GM23338 (cell line): ENCODE results near the gene ABI1. TPM values are rescaled to one million over a fixed set of nuclear protein-coding genes. Genes with fewer than 3 reads are reported as not detected.

Source experiments
- ATAC-seq: fragments of 200-7000 bp; cut with Tn5 transposase; 3 replicates; pipeline ENCODE4 v1.9.1; 2020
- DNase-seq: peaks from one replicate; pipeline ENCODE4 v3.0.0-alpha.2; 2015; ENCODE audit warnings: low spot score
- H2AFZ ChIP-seq: fragments of 200-600 bp; sonication (generic); 2 replicates; pipeline ENCODE4 v1.8.0; 2016; ENCODE audit warnings: antibody characterized with exemption, mild to moderate bottlenecking, moderate library complexity
- H3F3A ChIP-seq: fragments of 200-600 bp; sonication (generic); replicated peaks from 2 replicates; pipeline ENCODE4 v1.8.0; 2017; ENCODE audit warnings: antibody characterized with exemption, mixed run types, low read depth
- H3K27ac ChIP-seq: fragments of 200-600 bp; sonication (generic); 2 replicates; pipeline ENCODE4 v1.6.1; 2016; ENCODE audit warnings: low read depth
- H3K27me3 ChIP-seq: fragments of 200-600 bp; sonication (generic); 2 replicates; pipeline ENCODE4 v1.8.0; 2016; ENCODE audit warnings: mild to moderate bottlenecking, mixed run types, moderate library complexity; ENCODE audit not compliant: insufficient read depth
- H3K36me3 ChIP-seq: fragments of 200-600 bp; sonication (generic); 2 replicates; pipeline ENCODE4 v1.8.0; 2016; ENCODE audit warnings: mild to moderate bottlenecking; ENCODE audit not compliant: insufficient read depth
- H3K4me1 ChIP-seq: fragments of 200-600 bp; sonication (generic); 2 replicates; pipeline ENCODE4 v1.8.0; 2016; ENCODE audit warnings: mild to moderate bottlenecking, moderate library complexity; ENCODE audit not compliant: insufficient read depth
- H3K4me2 ChIP-seq: fragments of 200-600 bp; sonication (generic); 2 replicates; pipeline ENCODE4 v1.7.1; 2017; ENCODE audit warnings: mixed run types
- H3K4me3 ChIP-seq: fragments of 200-600 bp; sonication (generic); 2 replicates; pipeline ENCODE4 v1.6.1; 2016; ENCODE audit warnings: mixed run types
- H3K79me2 ChIP-seq: fragments of 200-600 bp; sonication (generic); replicated peaks from 2 replicates; pipeline ENCODE4 v1.8.0; 2017; ENCODE audit warnings: mild to moderate bottlenecking; ENCODE audit not compliant: insufficient read depth
- H3K9me2 ChIP-seq: fragments of 200-600 bp; sonication (generic); 2 replicates; pipeline ENCODE4 v1.8.0; 2017; ENCODE audit not compliant: insufficient read depth
- H4K20me1 ChIP-seq: fragments of 200-600 bp; sonication (generic); replicated peaks from 2 replicates; pipeline ENCODE4 v1.8.0; 2017; ENCODE audit warnings: mild to moderate bottlenecking; ENCODE audit not compliant: insufficient read depth
- H3K27ac Mint-ChIP-seq: 2 replicates; pipeline ENCODE4 v1.8.0; 2020; ENCODE audit warnings: inconsistent platforms, mild to moderate bottlenecking, moderate library complexity, mixed read lengths
- H3K27me3 Mint-ChIP-seq: 3 replicates; pipeline ENCODE4 v1.8.0; 2022; ENCODE audit warnings: low read depth, mild to moderate bottlenecking, moderate library complexity, mixed read lengths, inconsistent platforms; ENCODE audit not compliant: insufficient read depth, poor library complexity
- H3K36me3 Mint-ChIP-seq: 3 replicates; pipeline ENCODE4 v1.8.0; 2021; ENCODE audit warnings: low read depth, mild to moderate bottlenecking, inconsistent platforms, moderate library complexity, mixed read lengths
- H3K4me1 Mint-ChIP-seq: 3 replicates; pipeline ENCODE4 v1.8.0; 2020; ENCODE audit warnings: mild to moderate bottlenecking, inconsistent platforms, mixed read lengths
- H3K4me3 Mint-ChIP-seq: 3 replicates; pipeline ENCODE4 v1.8.0; 2021; ENCODE audit warnings: moderate library complexity, mild to moderate bottlenecking, inconsistent platforms, mixed read lengths
- H3K9me3 Mint-ChIP-seq: 3 replicates; pipeline ENCODE4 v1.8.0; 2020; ENCODE audit warnings: moderate library complexity, mild to moderate bottlenecking, inconsistent platforms, mixed read lengths
- CREB1 ChIP-seq: fragments of 250-450 bp; sonication (Bioruptor Pico); IDR thresholded peaks from 2 replicates; pipeline ENCODE4 v1.5.0; 2020; ENCODE audit warnings: low read depth, mild to moderate bottlenecking, moderate library complexity
- CTCF ChIP-seq, 2 experiments: fragments of 200-600 bp in 1 of 2; sonication (generic) in 1 of 2; conservative IDR thresholded peaks; 2 replicates each; pipeline versions ENCODE4 v1.5.1 to v1.6.1; 2016 to 2017; ENCODE audit warnings: antibody characterized with exemption in 2 of 2, low read depth in 2 of 2, mild to moderate bottlenecking in 2 of 2, moderate library complexity in 1 of 2
- ETS1 ChIP-seq: IDR thresholded peaks from 2 replicates; pipeline ENCODE4 v1.6.1; 2016; ENCODE audit warnings: antibody characterized with exemption
- EZH2phosphoT487 ChIP-seq: fragments of 200-600 bp; sonication (generic); IDR thresholded peaks from one replicate; pipeline ENCODE4 v1.8.1; 2018; ENCODE audit warnings: antibody characterized with exemption; ENCODE audit not compliant: unreplicated experiment
- JUNB ChIP-seq: IDR thresholded peaks from one replicate; pipeline ENCODE4 v1.6.1; 2016; ENCODE audit warnings: antibody characterized with exemption; ENCODE audit not compliant: unreplicated experiment
- NANOG ChIP-seq: IDR thresholded peaks from 2 replicates; pipeline ENCODE4 v1.6.1; 2016; ENCODE audit warnings: antibody characterized with exemption, borderline replicate concordance
- POLR2AphosphoS5 ChIP-seq: IDR thresholded peaks from 2 replicates; pipeline ENCODE4 v1.6.1; 2016; ENCODE audit warnings: antibody characterized with exemption, low read depth
- STAT1 ChIP-seq: IDR thresholded peaks from one replicate; pipeline ENCODE4 v1.6.1; 2016; ENCODE audit warnings: antibody characterized with exemption; ENCODE audit not compliant: unreplicated experiment
- ZNF114 ChIP-seq: fragments of 250-450 bp; sonication (Bioruptor Pico); IDR thresholded peaks from 2 replicates; pipeline ENCODE4 v1.5.0; 2020; ENCODE audit warnings: mild to moderate bottlenecking, moderate library complexity
- ZNF331 ChIP-seq: fragments of 250-450 bp; sonication (Bioruptor Pico); IDR thresholded peaks from 2 replicates; pipeline ENCODE4 v1.5.0; 2020; ENCODE audit warnings: low read depth, mild to moderate bottlenecking, moderate library complexity
- ZNF462 ChIP-seq: fragments of 250-450 bp; sonication (Bioruptor Pico); IDR thresholded peaks from 2 replicates; pipeline ENCODE4 v1.5.0; 2020; ENCODE audit warnings: mild to moderate bottlenecking, moderate library complexity
- polyA plus RNA-seq: library from polyadenylated mRNA; unstranded; fragments of >200 nt; fragmentation: Nextera tagmentation; extraction: Ambion mirVana; gene quantifications from 2 replicates; pipeline ENCODE4 v1.2.1, GENCODE V29; 2016
- total RNA-seq: library from RNA; depleted of rRNA; stranded (reverse); fragments of >200 nt; shearing (Covaris generic); gene quantifications from 2 replicates; pipeline ENCODE4 v1.2.3, GENCODE V29; 2014

The ABI1 gene
- total and polyA plus RNA-seq, 2 experiments from 2014 or later: 22.3 to 30.7 TPM

- no peak for TF ChIP-seq CTCF (conservative IDR thresholded peaks at IDR 0.05; ENCODE audit: low read depth in 2 of 2)
- TF ChIP-seq CREB1 (CRISPR knock-in tag): no peak
- no peak for TF ChIP-seq STAT1
- TF ChIP-seq EZH2phosphoT487: no peak
- no peak for TF ChIP-seq JUNB
Observed at GRCh38 chr10:26837139-26837538, 23.6 kb downstream of the ABI1 start (continued).

GRCh38 chr10:26835025-26835424 lies 25.7 kb downstream of the ABI1 start:
- H3K4me1 ChIP-seq: 0 out of 2 replicates have a peak, but pooled peaks cover 1% of the 10 kb centered on the region
- H3K27ac Mint-ChIP-seq: no peak overlapping the region
- DNase-seq (no peak), ATAC-seq (no peak)
- no peak overlapping the region for H2AFZ ChIP-seq
- H3K4me3 Mint-ChIP-seq: no peak overlapping the region
- H3K9me3 Mint-ChIP-seq: no peaks in the 10 kb centered on the region; the same call in 2 of the 3 replicates
- no peaks in the 10 kb centered on the region for H3K27me3 ChIP-seq
- peaks cover 8% of the 10 kb centered on the region for H3K4me1 Mint-ChIP-seq
- no peaks in the 10 kb centered on the region for H3F3A ChIP-seq
- no peaks in the 10 kb centered on the region for H3K36me3 ChIP-seq
- H3K79me2 ChIP-seq: peaks cover 100% of the 10 kb centered on the region
- TF ChIP-seq STAT1 (no peak), NANOG (no peak), ZNF462 (CRISPR knock-in tag) (no peak), ZNF114 (CRISPR knock-in tag) (no peak), ETS1 (no peak), EZH2phosphoT487 (no peak), CREB1 (CRISPR knock-in tag) (no peak), ZNF331 (CRISPR knock-in tag) (no peak), JUNB (no peak), POLR2AphosphoS5 (no peak)
- H3K4me3 ChIP-seq: no peak overlapping the region
- no peaks in the 10 kb centered on the region for H3K9me2 ChIP-seq
- H3K36me3 Mint-ChIP-seq: peaks cover 9% of the 10 kb centered on the region; the same call in 2 of the 3 replicates
- H3K27ac ChIP-seq: no peak overlapping the region
- H4K20me1 ChIP-seq: peaks cover 35% of the 10 kb centered on the region
- H3K27me3 Mint-ChIP-seq: peaks cover 4% of the 10 kb centered on the region
- no peak overlapping the region for H3K4me2 ChIP-seq
